ENCODE data around the gene SNX7. TPM values are rescaled to one million over a fixed set of nuclear protein-coding genes. Genes with fewer than 3 reads are reported as not detected.

Gene SNX7
- total RNA-seq, 1 experiment from 2014 or later, result 18.8 TPM

DNA sequence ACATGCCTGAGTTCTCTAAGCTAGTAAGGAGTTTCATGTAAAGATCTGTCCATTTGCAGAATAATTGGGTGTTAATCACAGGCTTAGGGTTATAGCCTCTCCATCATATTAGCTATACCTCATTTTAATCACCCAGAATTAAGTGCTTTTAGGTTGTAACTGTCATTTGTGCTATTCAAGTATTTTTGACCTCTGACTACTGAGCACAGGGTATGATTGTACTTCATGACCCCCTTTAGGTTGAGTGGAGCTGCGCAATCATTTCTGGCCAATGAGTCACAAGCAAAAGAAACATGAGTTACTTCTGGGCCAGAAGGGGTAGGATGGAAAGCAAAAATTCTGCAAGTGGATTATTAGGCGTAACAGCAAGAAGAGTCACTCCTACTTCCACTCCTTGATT, 8.4 kb upstream of the SNX7 start:
- POLR2A ChIA-PET, result no interaction called here
- TF ChIP-seq YY1 (IDR thresholded peaks at IDR 0.05; ENCODE audit: extremely low read depth, insufficient replicate concordance, low read depth, low read length), result no peak
- no peak for TF ChIP-seq FOSL1 (IDR thresholded peaks at IDR 0.05; ENCODE audit: low read depth)
- TF ChIP-seq CEBPB (IDR thresholded peaks at IDR 0.05; ENCODE audit: low read depth), result no peak
- Histone ChIP-seq H3K9me3 (ENCODE audit: control insufficient read depth in 1 of 2, insufficient read depth in 1 of 2, low read depth in 1 of 2, low read length in 2 of 2) (no peaks in the 10 kb centered on the region; a peak in 1 of 4 replicates), H3K4me3 (replicated peaks in 1 of 2; ENCODE audit: low read depth in 1 of 2, low read length in 2 of 2) (no peak overlapping the region), H3K9ac (ENCODE audit: low read length) (no peak overlapping the region), H3K9me2 (ENCODE audit: insufficient read depth) (no peaks in the 10 kb centered on the region), H2AFZ (ENCODE audit: low read depth, low read length, poor library complexity, severe bottlenecking) (no peak overlapping the region), H3K4me2 (ENCODE audit: low read length) (no peak overlapping the region), H3K79me2 (ENCODE audit: insufficient read depth, low read length) (no peaks in the 10 kb centered on the region), H3K27ac (ENCODE audit: low read depth, low read length) (no peak overlapping the region), H4K20me1 (ENCODE audit: insufficient read depth) (no peaks in the 10 kb centered on the region), H3K27me3 (ENCODE audit: insufficient read depth, low read length) (no peaks in the 10 kb centered on the region), H3K36me3 (ENCODE audit: control insufficient read depth in 1 of 2, insufficient read depth in 2 of 2, low read length in 2 of 2) (no peaks in the 10 kb centered on the region), H3K4me1 (ENCODE audit: control insufficient read depth in 1 of 2, insufficient read depth in 2 of 2, low read length in 2 of 2) (no peaks in the 10 kb centered on the region)
- intact Hi-C loops (cut with micrococcal nuclease), result no loop called here
- BruUV-seq (replicated peaks), result no TSS peak
- ATAC-seq, result no peak
- RAD21 ChIA-PET (ENCODE audit: low non-redundant PET in 1 of 2, low total read pairs in 2 of 2, uncharacterized antibody in 2 of 2, unreplicated experiment in 2 of 2), result no interaction called here
- CTCF ChIA-PET, result no interaction called here
- no peak for DNase-seq (ENCODE audit: low read depth, low spot score)

- no peak overlapping the region for H3K4me2 ChIP-seq (ENCODE audit: low read length)
- H3K9ac ChIP-seq (ENCODE audit: low read length), result no peak overlapping the region
- no peak overlapping the region for H2AFZ ChIP-seq (ENCODE audit: low read depth, low read length, poor library complexity, severe bottlenecking)
- H3K27me3 ChIP-seq (ENCODE audit: insufficient read depth, low read length), result no peaks in the 10 kb centered on the region
- no peaks in the 10 kb centered on the region for H3K79me2 ChIP-seq (ENCODE audit: insufficient read depth, low read length)
- RAD21 ChIA-PET (ENCODE audit: low non-redundant PET in 1 of 2, low total read pairs in 2 of 2, uncharacterized antibody in 2 of 2, unreplicated experiment in 2 of 2), result no interaction called here
- CTCF ChIA-PET, result no interaction called here
- H3K4me3 ChIP-seq (replicated peaks in 1 of 2; ENCODE audit: low read depth in 1 of 2, low read length in 2 of 2), result no peak overlapping the region
- no peak overlapping the region for H3K27ac ChIP-seq (ENCODE audit: low read depth, low read length)
- no peak for DNase-seq (ENCODE audit: low read depth, low spot score)
- POLR2A ChIA-PET, result no interaction called here
- no peaks in the 10 kb centered on the region for H3K9me2 ChIP-seq (ENCODE audit: insufficient read depth)
- H3K36me3 ChIP-seq (ENCODE audit: control insufficient read depth in 1 of 2, insufficient read depth in 2 of 2, low read length in 2 of 2), result no peaks in the 10 kb centered on the region
- no peaks in the 10 kb centered on the region for H4K20me1 ChIP-seq (ENCODE audit: insufficient read depth)
- BruUV-seq (replicated peaks), result no TSS peak
- no peaks in the 10 kb centered on the region for H3K9me3 ChIP-seq (ENCODE audit: control insufficient read depth in 1 of 2, insufficient read depth in 1 of 2, low read depth in 1 of 2, low read length in 2 of 2)
- no peak for ATAC-seq
- H3K4me1 ChIP-seq (ENCODE audit: control insufficient read depth in 1 of 2, insufficient read depth in 2 of 2, low read length in 2 of 2), result peaks cover 7 to 10% of the 10 kb centered on the region in 2 experiments; a peak in 3 of 4 replicates
- intact Hi-C loops (cut with micrococcal nuclease), result no loop called here
- TF ChIP-seq YY1 (IDR thresholded peaks at IDR 0.05; ENCODE audit: extremely low read depth, insufficient replicate concordance, low read depth, low read length), result no peak
- TF ChIP-seq CEBPB (IDR thresholded peaks at IDR 0.05; ENCODE audit: low read depth), result no peak
- TF ChIP-seq EZH2 (IDR thresholded peaks at IDR 0.05), result no peak
- no peak for TF ChIP-seq POLR2AphosphoS5 (IDR thresholded peaks at IDR 0.05; ENCODE audit: low read depth, low read length)
- TF ChIP-seq EZH2phosphoT487 (IDR thresholded peaks at IDR 0.05; ENCODE audit: borderline replicate concordance), result no peak
- TF ChIP-seq RAD21 (IDR thresholded peaks at IDR 0.05; ENCODE audit: low read depth), result no peak
- no peak for TF ChIP-seq JUND (IDR thresholded peaks at IDR 0.05)
- TF ChIP-seq, protein P1, sequence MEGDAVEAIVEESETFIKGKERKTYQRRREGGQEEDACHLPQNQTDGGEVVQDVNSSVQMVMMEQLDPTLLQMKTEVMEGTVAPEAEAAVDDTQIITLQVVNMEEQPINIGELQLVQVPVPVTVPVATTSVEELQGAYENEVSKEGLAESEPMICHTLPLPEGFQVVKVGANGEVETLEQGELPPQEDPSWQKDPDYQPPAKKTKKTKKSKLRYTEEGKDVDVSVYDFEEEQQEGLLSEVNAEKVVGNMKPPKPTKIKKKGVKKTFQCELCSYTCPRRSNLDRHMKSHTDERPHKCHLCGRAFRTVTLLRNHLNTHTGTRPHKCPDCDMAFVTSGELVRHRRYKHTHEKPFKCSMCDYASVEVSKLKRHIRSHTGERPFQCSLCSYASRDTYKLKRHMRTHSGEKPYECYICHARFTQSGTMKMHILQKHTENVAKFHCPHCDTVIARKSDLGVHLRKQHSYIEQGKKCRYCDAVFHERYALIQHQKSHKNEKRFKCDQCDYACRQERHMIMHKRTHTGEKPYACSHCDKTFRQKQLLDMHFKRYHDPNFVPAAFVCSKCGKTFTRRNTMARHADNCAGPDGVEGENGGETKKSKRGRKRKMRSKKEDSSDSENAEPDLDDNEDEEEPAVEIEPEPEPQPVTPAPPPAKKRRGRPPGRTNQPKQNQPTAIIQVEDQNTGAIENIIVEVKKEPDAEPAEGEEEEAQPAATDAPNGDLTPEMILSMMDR (IDR thresholded peaks at IDR 0.05 in 2 of 3, conservative IDR thresholded peaks at IDR 0.05 in 1 of 3; ENCODE audit: borderline replicate concordance in 1 of 3, insufficient read depth in 1 of 3, low read depth in 2 of 3, low read length in 2 of 3), result no peak
- no peak for TF ChIP-seq SP1 (IDR thresholded peaks at IDR 0.05; ENCODE audit: low read depth)
- TF ChIP-seq, protein P2, sequence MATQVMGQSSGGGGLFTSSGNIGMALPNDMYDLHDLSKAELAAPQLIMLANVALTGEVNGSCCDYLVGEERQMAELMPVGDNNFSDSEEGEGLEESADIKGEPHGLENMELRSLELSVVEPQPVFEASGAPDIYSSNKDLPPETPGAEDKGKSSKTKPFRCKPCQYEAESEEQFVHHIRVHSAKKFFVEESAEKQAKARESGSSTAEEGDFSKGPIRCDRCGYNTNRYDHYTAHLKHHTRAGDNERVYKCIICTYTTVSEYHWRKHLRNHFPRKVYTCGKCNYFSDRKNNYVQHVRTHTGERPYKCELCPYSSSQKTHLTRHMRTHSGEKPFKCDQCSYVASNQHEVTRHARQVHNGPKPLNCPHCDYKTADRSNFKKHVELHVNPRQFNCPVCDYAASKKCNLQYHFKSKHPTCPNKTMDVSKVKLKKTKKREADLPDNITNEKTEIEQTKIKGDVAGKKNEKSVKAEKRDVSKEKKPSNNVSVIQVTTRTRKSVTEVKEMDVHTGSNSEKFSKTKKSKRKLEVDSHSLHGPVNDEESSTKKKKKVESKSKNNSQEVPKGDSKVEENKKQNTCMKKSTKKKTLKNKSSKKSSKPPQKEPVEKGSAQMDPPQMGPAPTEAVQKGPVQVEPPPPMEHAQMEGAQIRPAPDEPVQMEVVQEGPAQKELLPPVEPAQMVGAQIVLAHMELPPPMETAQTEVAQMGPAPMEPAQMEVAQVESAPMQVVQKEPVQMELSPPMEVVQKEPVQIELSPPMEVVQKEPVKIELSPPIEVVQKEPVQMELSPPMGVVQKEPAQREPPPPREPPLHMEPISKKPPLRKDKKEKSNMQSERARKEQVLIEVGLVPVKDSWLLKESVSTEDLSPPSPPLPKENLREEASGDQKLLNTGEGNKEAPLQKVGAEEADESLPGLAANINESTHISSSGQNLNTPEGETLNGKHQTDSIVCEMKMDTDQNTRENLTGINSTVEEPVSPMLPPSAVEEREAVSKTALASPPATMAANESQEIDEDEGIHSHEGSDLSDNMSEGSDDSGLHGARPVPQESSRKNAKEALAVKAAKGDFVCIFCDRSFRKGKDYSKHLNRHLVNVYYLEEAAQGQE (IDR thresholded peaks at IDR 0.05; ENCODE audit: low read depth), result no peak
- no peak for TF ChIP-seq TCF7L2 (IDR thresholded peaks at IDR 0.05; ENCODE audit: borderline replicate concordance, extremely low read depth, insufficient read depth, insufficient read length)
- no peak for TF ChIP-seq ZNF274 (IDR thresholded peaks at IDR 0.05; ENCODE audit: low read depth, low read length)
- TF ChIP-seq POLR2A (IDR thresholded peaks at IDR 0.05; ENCODE audit: borderline replicate concordance, extremely low read depth, insufficient read depth, insufficient read length), result no peak
- TF ChIP-seq SRF (IDR thresholded peaks at IDR 0.05; ENCODE audit: low read depth), result no peak
- TF ChIP-seq, protein P3, sequence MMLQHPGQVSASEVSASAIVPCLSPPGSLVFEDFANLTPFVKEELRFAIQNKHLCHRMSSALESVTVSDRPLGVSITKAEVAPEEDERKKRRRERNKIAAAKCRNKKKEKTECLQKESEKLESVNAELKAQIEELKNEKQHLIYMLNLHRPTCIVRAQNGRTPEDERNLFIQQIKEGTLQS (IDR thresholded peaks at IDR 0.05), result no peak
- TF ChIP-seq ELF1 (IDR thresholded peaks at IDR 0.05; ENCODE audit: borderline replicate concordance, low read depth), result no peak
Measured at GRCh38 chr1:98659879-98660278, 1.6 kb upstream of the SNX7 start.

All from HCT116 (cell line).